GM19351 (cell line): ENCODE data around the gene NDUFC2.
"Not testable (repeated sequence)": the region's sequence is repeated elsewhere in the genome, so short reads cannot be mapped to it uniquely, and the experiment has no call there.

Source experiments
- ATAC-seq: cut with Tn5 transposase; IDR thresholded peaks from one replicate; pipeline ENCODE4 v1.9.1; 2021; ENCODE audit warnings: mild to moderate bottlenecking, moderate library complexity; ENCODE audit not compliant: unreplicated experiment

The NDUFC2 gene

DNA sequence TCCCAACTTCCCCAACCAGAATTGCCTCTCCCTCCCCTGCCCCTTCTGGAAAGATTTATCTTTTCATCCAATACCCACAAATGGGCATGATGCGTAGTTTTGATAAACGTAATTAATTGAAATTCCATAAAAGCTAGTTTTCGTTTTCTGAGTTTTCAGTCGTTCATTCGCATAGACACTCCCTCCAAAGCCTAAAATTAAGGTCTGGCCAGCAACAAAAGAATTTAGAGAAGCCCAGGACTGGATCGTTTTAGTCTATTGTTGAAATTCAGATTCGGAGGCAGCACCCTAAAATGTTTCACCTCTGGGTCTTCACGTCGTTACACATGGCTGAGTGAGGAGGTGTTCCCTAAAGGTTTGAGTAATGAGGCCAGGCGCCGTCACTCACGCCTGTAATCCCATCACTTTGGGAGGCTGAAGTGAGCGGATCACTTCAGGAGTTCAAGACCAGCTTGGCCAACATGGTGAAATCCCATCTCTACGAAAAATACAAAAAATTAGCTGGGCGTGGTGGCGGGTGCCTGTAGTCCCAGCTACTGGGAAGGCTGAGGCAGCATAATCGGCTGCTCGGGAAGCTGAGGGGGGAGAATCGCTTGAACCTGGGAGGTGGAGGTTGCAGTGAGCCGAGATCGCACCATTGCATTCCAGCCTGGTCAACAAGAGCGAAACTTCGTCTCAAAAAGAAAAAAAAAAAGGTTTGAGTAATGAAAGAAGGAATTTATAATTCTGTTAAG is 589 bp upstream of the NDUFC2 start:
- no peak for ATAC-seq

GRCh38 chr11:78078218-78079167 is 1.2 kb downstream of the NDUFC2 start:
- no peak for ATAC-seq

- ATAC-seq, result not testable (repeated sequence)
Measured at GRCh38 chr11:78077592-78077991, 2.1 kb downstream of the NDUFC2 start.

- ATAC-seq, result no peak
Measured at GRCh38 chr11:78076733-78077403, 2.8 kb downstream of the NDUFC2 start.

GRCh38 chr11:78074756-78075155 is 4.9 kb downstream of the NDUFC2 start:
- ATAC-seq, result no peak

DNA sequence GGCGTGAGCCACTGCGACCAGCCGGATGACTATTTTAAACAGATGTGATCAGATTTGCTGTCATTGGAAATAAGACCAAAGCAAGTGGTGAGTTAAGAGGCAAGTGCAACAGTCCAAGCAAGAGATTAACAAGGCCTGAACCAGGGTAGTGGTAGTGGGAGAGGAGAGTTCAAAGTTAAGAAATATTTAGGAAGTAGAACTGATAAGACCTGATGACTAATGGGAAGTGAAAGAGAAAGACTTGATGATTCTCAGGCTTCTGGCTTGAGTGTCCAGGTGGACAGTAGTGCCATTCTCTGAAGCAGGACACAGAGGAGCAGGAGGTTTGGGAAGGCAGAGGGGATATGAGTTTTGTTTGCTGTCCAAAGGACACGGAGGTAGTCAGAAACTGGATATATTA is 7.2 kb downstream of the NDUFC2 start:
- no peak for ATAC-seq

DNA sequence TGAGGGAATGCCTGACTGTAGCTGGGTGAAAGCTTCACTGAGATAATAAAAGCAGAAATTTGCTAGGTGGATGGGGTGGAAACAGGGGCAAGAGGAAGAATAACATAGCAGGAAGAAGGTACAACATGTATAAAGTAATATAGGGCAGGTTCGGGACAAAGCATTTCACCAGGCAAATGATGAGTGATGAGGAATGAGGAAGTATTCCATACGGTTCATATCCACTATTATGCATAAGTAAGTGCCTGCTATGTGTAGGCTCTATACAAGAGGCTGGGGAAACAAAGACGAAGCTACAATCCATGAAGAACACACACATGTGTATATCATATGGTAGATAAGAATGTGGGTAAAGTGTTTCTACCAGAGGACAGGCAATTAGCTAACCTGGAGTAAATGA is 7.9 kb downstream of the NDUFC2 start:
- no peak for ATAC-seq

- ATAC-seq, result no peak
Measured at GRCh38 chr11:78070621-78071020, 9.0 kb downstream of the NDUFC2 start.

DNA sequence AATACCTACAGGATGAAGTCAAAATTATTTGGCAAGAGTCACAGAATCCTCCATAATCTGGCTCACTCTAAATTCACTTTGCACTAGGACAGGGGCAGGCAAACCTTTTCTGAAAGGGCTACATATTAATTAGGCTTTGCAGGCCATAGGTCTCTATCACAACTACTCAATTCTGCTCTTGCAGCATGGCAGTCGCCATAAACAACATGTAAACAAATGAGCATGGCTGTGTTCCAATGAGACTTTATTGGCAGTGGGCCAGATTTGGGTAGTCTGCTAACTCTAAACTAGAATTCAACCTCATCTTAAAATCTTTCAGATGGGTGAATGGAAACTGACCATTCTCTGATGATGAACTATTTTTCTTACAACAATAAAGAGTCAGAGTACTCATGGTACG is 10.2 kb downstream of the NDUFC2 start:
- no peak for ATAC-seq

- no peak for ATAC-seq
Measured at GRCh38 chr11:78067704-78068103, 12.0 kb downstream of the NDUFC2 start.

DNA sequence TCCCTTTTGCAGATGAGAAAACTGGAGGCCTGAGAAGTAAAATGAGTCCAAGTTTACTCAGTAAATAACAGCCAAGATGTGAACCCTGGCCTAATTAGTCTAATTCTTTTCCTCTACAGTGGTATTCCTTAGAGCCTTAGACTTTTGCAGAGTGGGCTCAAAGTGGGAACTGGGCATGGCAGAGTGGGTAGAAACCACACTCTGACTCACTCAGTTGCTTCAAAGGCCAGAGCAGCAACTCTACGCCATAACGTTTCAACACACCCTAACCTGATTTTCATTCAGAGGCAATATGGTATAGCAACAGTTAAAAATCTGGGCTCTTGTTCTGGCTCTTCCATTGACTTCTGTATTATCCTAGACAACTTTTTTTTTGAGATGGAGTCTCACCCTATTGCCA is 13.2 kb downstream of the NDUFC2 start:
- no peak for ATAC-seq

- no peak for ATAC-seq
Measured at GRCh38 chr11:78065203-78065602, 14.5 kb downstream of the NDUFC2 start.

GRCh38 chr11:78063440-78064181 is 16.1 kb downstream of the NDUFC2 start, which contains the start of gene THRSP:
THRSP (plus strand) TSS chr11:78063861; CDS start chr11:78063882, 21 bp downstream.
- no peak for ATAC-seq

- no peak for ATAC-seq
Measured at GRCh38 chr11:78062671-78063070, 17.0 kb downstream of the NDUFC2 start.

DNA sequence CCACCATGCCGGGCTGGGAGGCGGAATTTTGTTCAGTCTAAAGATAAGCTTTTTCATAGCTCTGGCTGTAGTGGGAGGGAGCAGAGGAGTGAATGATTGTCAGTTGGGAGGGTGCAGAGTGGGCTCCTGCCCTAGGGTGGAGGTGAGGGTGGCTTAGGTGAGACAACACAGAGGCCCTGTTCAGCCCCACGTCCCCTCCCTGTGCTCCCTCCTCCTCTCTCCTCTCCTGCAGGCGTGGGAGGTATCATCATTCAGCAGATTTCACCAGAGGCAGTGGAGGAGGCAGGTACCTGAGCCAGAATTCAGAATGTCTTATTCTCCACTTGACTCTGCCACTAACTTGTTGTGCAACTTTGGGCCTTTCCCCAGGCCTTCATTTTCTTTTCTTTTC is 17.7 kb downstream of the NDUFC2 start:
- ATAC-seq, result no peak

- ATAC-seq, result no peak
Measured at GRCh38 chr11:78061088-78061920, 18.4 kb downstream of the NDUFC2 start.

DNA sequence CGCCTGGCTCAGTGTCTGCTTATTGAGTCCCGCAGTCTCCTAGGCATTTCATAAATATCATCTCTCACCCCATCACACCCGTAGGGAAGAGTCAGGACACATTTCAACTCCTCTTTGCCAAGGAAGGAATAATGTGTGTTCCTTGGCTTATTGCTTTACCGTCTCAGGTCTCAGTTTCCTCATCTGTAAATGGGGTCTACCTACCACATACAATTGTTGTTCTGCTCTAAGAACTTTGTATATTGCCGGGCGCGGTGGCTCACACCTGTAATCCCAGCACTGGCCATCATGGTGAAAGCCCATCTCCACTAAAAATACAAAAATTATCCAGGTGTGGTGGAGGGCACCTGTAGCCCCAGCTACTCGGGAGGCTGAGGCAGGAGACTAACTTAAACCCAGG is 19.1 kb downstream of the NDUFC2 start:
- ATAC-seq, result no peak

GRCh38 chr11:78059749-78060328 is 19.8 kb downstream of the NDUFC2 start:
- ATAC-seq, result not testable (repeated sequence)

GRCh38 chr11:78057462-78058055 is 22.1 kb downstream of the NDUFC2 start:
- ATAC-seq, result no peak
